Measurements from ENCODE around the gene SLC1A3.

Gene SLC1A3

GRCh38 chr5:36683821-36684434 is 77.5 kb downstream of the SLC1A3 start:
- no peak overlapping the region for H3K4me3 ChIP-seq (ENCODE audit: low read length)
- no peak for DNase-seq (ENCODE audit: low read depth)
- TF ChIP-seq, protein P1, sequence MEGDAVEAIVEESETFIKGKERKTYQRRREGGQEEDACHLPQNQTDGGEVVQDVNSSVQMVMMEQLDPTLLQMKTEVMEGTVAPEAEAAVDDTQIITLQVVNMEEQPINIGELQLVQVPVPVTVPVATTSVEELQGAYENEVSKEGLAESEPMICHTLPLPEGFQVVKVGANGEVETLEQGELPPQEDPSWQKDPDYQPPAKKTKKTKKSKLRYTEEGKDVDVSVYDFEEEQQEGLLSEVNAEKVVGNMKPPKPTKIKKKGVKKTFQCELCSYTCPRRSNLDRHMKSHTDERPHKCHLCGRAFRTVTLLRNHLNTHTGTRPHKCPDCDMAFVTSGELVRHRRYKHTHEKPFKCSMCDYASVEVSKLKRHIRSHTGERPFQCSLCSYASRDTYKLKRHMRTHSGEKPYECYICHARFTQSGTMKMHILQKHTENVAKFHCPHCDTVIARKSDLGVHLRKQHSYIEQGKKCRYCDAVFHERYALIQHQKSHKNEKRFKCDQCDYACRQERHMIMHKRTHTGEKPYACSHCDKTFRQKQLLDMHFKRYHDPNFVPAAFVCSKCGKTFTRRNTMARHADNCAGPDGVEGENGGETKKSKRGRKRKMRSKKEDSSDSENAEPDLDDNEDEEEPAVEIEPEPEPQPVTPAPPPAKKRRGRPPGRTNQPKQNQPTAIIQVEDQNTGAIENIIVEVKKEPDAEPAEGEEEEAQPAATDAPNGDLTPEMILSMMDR (conservative IDR thresholded peaks at IDR 0.05; ENCODE audit: low read depth, low read length): no peak

- TF ChIP-seq, protein P1 (conservative IDR thresholded peaks at IDR 0.05; ENCODE audit: low read depth, low read length): no peak
- DNase-seq (ENCODE audit: low read depth): no peak
- no peak overlapping the region for H3K4me3 ChIP-seq (ENCODE audit: low read length)
Measured at GRCh38 chr5:36685631-36686288, 79.4 kb downstream of the SLC1A3 start.

- TF ChIP-seq, protein P1 (conservative IDR thresholded peaks at IDR 0.05; ENCODE audit: low read depth, low read length): no peak
- no peak for DNase-seq (ENCODE audit: low read depth)
- H3K4me3 ChIP-seq (ENCODE audit: low read length): no peak overlapping the region
Measured at GRCh38 chr5:36686881-36687280, 80.5 kb downstream of the SLC1A3 start.

DNA sequence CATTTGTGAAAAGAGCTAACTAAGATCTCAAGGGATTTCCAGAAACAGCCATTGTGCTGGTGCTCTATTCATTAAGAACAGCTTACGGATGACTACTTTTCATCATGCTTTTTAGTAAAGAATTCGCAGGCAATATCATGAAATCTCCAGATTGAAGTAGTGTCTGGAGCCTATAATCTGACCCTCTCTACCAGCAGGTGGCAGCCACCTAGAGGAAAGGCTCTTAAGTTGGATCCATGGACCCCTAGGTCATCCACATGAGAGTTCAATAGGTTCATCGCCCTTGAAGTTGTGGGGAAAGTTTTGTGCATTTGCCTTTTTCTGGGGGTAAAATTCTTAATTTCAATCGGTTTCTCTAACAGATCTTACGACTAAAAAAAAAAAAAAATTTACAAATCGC is 82.3 kb downstream of the SLC1A3 start:
- no peak overlapping the region for H3K4me3 ChIP-seq (ENCODE audit: low read length)
- TF ChIP-seq, protein P1 (conservative IDR thresholded peaks at IDR 0.05; ENCODE audit: low read depth, low read length): peak; percentile 53
- no peak for DNase-seq (ENCODE audit: low read depth)

DNA sequence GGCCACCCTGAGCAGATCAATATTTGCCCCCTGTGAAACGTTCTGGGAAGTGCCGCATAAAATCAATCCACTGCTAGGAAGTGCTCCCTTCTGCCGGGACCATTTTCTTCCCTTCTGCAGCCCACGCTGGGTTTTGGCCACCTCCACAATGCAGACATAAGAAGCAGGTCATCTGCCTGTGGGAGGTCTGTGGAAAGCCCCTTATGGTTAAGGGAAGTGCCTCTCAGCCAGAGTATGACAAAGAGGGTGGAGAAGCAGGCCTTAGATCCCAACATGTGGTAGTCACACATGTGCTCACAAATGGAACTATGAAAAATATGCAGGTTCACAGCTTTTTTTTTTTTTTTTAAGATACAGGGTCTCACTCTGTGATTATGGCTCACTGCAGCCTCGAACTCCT is 82.8 kb downstream of the SLC1A3 start:
- DNase-seq (ENCODE audit: low read depth): no peak
- H3K4me3 ChIP-seq (ENCODE audit: low read length): no peak overlapping the region
- TF ChIP-seq, protein P1 (conservative IDR thresholded peaks at IDR 0.05; ENCODE audit: low read depth, low read length): no peak

GRCh38 chr5:36690041-36690961 is 83.9 kb downstream of the SLC1A3 start:
- TF ChIP-seq, protein P1 (conservative IDR thresholded peaks at IDR 0.05; ENCODE audit: low read depth, low read length): peak; percentile 91
- H3K4me3 ChIP-seq (ENCODE audit: low read length): peak overlapping the region; percentile 63
- DNase-seq (ENCODE audit: low read depth): no peak
